HepG2 (cell line): ENCODE measurements around the gene COMMD10. TPM values are rescaled to one million over a fixed set of nuclear protein-coding genes. Genes with fewer than 3 reads are reported as not detected.
A peak's percentile ranks its signal among the peaks of the same experiment; 100 is the strongest.

Experiments
- AGO1 ChIP-seq: fragments of 200-400 bp; formaldehyde crosslinking; IDR thresholded peaks from 2 replicates; pipeline ENCODE4 v1.6.1; 2017; ENCODE audit warnings: mild to moderate bottlenecking, low read depth, low read length, moderate library complexity; ENCODE audit not compliant: poor library complexity, severe bottlenecking
- ASH2L ChIP-seq: fragments of 300-600, 200-600 bp; sonication (generic); IDR thresholded peaks from 2 replicates; pipeline ENCODE4 v1.7.0; 2017; ENCODE audit warnings: low read depth, mild to moderate bottlenecking, moderate library complexity, mixed read lengths, low read length; ENCODE audit not compliant: insufficient read length
- ATF7 ChIP-seq, 2 experiments: fragments of 450-650 bp in 1 of 2; sonication (generic) in 1 of 2; formaldehyde crosslinking in 1 of 2; IDR thresholded peaks; 2 replicates each; pipeline versions ENCODE4 v1.4.0 to v1.6.1; 2016 to 2020; ENCODE audit warnings: antibody characterized with exemption in 1 of 2, mild to moderate bottlenecking in 1 of 2, missing genetic modification reagents in 1 of 2
- HDAC6 ChIP-seq: fragments of 200-600 bp; sonication (generic); IDR thresholded peaks from 2 replicates; pipeline ENCODE4 v1.7.0; 2017; ENCODE audit warnings: mild to moderate bottlenecking, antibody characterized with exemption, low read length, low read depth
- KAT2B ChIP-seq: fragments of 150-350 bp; IDR thresholded peaks from 2 replicates; pipeline ENCODE4 v1.6.1; 2014; ENCODE audit warnings: low read depth, low read length, borderline replicate concordance
- NFYB ChIP-seq: sonication (generic); formaldehyde crosslinking; IDR thresholded peaks from 2 replicates; pipeline ENCODE4 v1.4.0; 2020; ENCODE audit warnings: missing genetic modification reagents
- SALL1 ChIP-seq: sonication (generic); formaldehyde crosslinking; IDR thresholded peaks from 2 replicates; pipeline ENCODE4 v1.8.0; 2022; ENCODE audit warnings: mild to moderate bottlenecking, missing genetic modification reagents
- U2AF1 ChIP-seq: fragments of 200-400 bp; formaldehyde crosslinking; optimal IDR thresholded peaks from 2 replicates; pipeline ENCODE3; 2017; ENCODE audit warnings: mild to moderate bottlenecking, low read depth, low read length
- ZNF468 ChIP-seq: sonication (generic); formaldehyde crosslinking; IDR thresholded peaks from 2 replicates; pipeline ENCODE4 v1.8.0; 2022; ENCODE audit warnings: mild to moderate bottlenecking, moderate library complexity, missing genetic modification reagents
- ZNF703 ChIP-seq: sonication (generic); formaldehyde crosslinking; IDR thresholded peaks from 2 replicates; pipeline ENCODE4 v1.5.1; 2020; ENCODE audit warnings: missing genetic modification reagents, mild to moderate bottlenecking, moderate library complexity, borderline replicate concordance
- polyA plus RNA-seq, 8 experiments: library from polyadenylated mRNA; depleted of rRNA in 3 of 8; stranded (reverse) in 7 of 8; unstranded in 1 of 8; fragments of >200 nt; fragmentation: Illumina TruSeq in 4 of 8; extraction: Trizol in 4 of 8; gene quantifications; 2 replicates each; pipeline versions ENCODE4 v1.2.1 to v1.2.3, GENCODE V29; 2011 to 2016; ENCODE audit warnings: low read depth in 4 of 8, missing spikeins in 1 of 8, mixed read lengths in 1 of 8; ENCODE audit not compliant: insufficient read depth in 1 of 8
- total RNA-seq, 5 experiments: library from RNA; depleted of rRNA; stranded (reverse); fragments of >200 nt; fragmentation: Illumina TruSeq; extraction: Trizol; gene quantifications; 2 replicates each; pipeline ENCODE4 v1.2.3, GENCODE V29; 2016; ENCODE audit warnings: low read depth in 1 of 5
- TF ChIP-seq, protein P1 (sequence below), 2 experiments: IDR thresholded peaks; 2 replicates each; pipeline ENCODE4 v1.6.1; 2011 to 2012; ENCODE audit warnings: low read length in 2 of 2, borderline replicate concordance in 1 of 2, low read depth in 1 of 2, mild to moderate bottlenecking in 1 of 2, moderate library complexity in 1 of 2
- TF ChIP-seq, protein P2 (sequence below): sonication (generic); formaldehyde crosslinking; IDR thresholded peaks from 2 replicates; pipeline ENCODE4 v1.4.0; 2020; ENCODE audit warnings: mild to moderate bottlenecking, missing genetic modification reagents
- TF ChIP-seq, protein P3 (sequence below): IDR thresholded peaks from 2 replicates; pipeline ENCODE4 v1.4.0; 2020; ENCODE audit warnings: mild to moderate bottlenecking, missing genetic modification reagents
- TF ChIP-seq, protein P4 (sequence below): sonication (generic); formaldehyde crosslinking; IDR thresholded peaks from 2 replicates; pipeline ENCODE4 v1.5.0; 2020; ENCODE audit warnings: missing genetic modification reagents

Gene COMMD10
- total and polyA plus RNA-seq, 2 of the 13 experiments (the other 11 are each of a cell fraction or from before 2014, with no cell fraction given): 16.9 to 39.3 TPM

DNA sequence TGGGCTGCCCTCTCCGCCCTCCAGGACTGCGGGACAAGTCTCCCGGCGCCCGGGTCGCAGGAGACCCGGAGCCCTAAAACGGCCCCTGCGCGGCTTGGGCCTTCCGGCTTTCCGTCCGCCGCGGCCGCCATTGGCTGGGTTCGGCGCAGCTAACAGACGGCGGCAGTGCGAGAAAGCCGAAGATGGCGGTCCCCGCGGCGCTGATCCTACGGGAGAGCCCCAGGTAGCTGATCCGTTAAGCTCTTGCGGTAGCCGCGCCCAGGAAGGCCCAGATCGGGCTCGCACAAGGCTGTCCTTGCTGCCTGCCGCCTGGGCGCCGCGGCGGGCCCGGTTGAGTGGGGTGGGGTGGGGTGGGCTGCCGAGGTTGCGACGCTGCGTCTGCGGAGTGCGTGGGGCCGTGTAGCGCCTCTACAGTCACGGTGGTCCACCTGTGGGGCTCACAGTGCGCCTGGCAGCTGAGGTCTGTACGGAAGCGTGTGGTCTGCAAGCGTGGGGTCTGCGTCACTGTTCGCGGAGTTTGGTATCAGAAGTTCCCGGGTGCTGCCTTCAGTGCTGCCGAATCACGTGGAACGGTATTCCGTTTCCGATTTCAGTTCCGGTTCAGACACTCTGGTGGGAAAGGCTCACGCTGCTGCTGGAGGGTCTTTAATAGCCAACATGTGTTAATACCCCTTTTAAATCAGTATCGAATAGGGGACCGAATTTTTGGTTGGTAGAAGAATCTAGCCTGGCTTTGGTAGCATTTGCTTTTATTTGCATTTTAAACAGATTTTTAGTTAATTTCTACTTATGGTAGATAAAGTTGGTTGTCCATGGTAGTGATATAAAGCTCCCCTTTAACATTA is at the start of gene COMMD10 (continued):
- TF ChIP-seq, protein P1, sequence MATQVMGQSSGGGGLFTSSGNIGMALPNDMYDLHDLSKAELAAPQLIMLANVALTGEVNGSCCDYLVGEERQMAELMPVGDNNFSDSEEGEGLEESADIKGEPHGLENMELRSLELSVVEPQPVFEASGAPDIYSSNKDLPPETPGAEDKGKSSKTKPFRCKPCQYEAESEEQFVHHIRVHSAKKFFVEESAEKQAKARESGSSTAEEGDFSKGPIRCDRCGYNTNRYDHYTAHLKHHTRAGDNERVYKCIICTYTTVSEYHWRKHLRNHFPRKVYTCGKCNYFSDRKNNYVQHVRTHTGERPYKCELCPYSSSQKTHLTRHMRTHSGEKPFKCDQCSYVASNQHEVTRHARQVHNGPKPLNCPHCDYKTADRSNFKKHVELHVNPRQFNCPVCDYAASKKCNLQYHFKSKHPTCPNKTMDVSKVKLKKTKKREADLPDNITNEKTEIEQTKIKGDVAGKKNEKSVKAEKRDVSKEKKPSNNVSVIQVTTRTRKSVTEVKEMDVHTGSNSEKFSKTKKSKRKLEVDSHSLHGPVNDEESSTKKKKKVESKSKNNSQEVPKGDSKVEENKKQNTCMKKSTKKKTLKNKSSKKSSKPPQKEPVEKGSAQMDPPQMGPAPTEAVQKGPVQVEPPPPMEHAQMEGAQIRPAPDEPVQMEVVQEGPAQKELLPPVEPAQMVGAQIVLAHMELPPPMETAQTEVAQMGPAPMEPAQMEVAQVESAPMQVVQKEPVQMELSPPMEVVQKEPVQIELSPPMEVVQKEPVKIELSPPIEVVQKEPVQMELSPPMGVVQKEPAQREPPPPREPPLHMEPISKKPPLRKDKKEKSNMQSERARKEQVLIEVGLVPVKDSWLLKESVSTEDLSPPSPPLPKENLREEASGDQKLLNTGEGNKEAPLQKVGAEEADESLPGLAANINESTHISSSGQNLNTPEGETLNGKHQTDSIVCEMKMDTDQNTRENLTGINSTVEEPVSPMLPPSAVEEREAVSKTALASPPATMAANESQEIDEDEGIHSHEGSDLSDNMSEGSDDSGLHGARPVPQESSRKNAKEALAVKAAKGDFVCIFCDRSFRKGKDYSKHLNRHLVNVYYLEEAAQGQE (IDR thresholded peaks at IDR 0.05; ENCODE audit: borderline replicate concordance in 1 of 2, low read depth in 1 of 2, low read length in 2 of 2): peak in 1 of 2 experiments; percentile 50; a peak in 1 of 4 replicates
- no peak for TF ChIP-seq KAT2B
- TF ChIP-seq ZNF703 (CRISPR knock-in tag): 0 out of 2 replicates have a peak, but pooled peaks have one; percentile 55
- TF ChIP-seq, protein P2, sequence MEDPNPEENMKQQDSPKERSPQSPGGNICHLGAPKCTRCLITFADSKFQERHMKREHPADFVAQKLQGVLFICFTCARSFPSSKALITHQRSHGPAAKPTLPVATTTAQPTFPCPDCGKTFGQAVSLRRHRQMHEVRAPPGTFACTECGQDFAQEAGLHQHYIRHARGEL (CRISPR knock-in tag): no peak
- no peak for TF ChIP-seq ZNF468 (CRISPR knock-in tag)
- TF ChIP-seq AGO1: no peak
- TF ChIP-seq HDAC6: no peak
- TF ChIP-seq, protein P3, sequence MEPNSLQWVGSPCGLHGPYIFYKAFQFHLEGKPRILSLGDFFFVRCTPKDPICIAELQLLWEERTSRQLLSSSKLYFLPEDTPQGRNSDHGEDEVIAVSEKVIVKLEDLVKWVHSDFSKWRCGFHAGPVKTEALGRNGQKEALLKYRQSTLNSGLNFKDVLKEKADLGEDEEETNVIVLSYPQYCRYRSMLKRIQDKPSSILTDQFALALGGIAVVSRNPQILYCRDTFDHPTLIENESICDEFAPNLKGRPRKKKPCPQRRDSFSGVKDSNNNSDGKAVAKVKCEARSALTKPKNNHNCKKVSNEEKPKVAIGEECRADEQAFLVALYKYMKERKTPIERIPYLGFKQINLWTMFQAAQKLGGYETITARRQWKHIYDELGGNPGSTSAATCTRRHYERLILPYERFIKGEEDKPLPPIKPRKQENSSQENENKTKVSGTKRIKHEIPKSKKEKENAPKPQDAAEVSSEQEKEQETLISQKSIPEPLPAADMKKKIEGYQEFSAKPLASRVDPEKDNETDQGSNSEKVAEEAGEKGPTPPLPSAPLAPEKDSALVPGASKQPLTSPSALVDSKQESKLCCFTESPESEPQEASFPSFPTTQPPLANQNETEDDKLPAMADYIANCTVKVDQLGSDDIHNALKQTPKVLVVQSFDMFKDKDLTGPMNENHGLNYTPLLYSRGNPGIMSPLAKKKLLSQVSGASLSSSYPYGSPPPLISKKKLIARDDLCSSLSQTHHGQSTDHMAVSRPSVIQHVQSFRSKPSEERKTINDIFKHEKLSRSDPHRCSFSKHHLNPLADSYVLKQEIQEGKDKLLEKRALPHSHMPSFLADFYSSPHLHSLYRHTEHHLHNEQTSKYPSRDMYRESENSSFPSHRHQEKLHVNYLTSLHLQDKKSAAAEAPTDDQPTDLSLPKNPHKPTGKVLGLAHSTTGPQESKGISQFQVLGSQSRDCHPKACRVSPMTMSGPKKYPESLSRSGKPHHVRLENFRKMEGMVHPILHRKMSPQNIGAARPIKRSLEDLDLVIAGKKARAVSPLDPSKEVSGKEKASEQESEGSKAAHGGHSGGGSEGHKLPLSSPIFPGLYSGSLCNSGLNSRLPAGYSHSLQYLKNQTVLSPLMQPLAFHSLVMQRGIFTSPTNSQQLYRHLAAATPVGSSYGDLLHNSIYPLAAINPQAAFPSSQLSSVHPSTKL: peak; percentile 49
- no peak for TF ChIP-seq ATF7 (IDR thresholded peaks at IDR 0.05)
- 0 out of 2 replicates have a peak, but pooled peaks have one; percentile 22 for TF ChIP-seq ATF7 (CRISPR knock-in tag; IDR thresholded peaks at IDR 0.05)
- TF ChIP-seq NFYB (CRISPR knock-in tag): peak; percentile 74
- TF ChIP-seq, protein P4, sequence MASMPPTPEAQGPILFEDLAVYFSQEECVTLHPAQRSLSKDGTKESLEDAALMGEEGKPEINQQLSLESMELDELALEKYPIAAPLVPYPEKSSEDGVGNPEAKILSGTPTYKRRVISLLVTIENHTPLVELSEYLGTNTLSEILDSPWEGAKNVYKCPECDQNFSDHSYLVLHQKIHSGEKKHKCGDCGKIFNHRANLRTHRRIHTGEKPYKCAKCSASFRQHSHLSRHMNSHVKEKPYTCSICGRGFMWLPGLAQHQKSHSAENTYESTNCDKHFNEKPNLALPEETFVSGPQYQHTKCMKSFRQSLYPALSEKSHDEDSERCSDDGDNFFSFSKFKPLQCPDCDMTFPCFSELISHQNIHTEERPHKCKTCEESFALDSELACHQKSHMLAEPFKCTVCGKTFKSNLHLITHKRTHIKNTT (CRISPR knock-in tag): no peak
- peak; percentile 78 for TF ChIP-seq ASH2L
- no peak for TF ChIP-seq U2AF1
- peak; percentile 63; the same call in 1 of the 2 replicates for TF ChIP-seq SALL1 (CRISPR knock-in tag)
